ENCODE results near the gene RAB40B.

- TF ChIP-seq POLR2A (IDR thresholded peaks at IDR 0.05) (no peak), CTCF (IDR thresholded peaks at IDR 0.05) (no peak)
Measured at GRCh38 chr17:82683534-82683933, 15.0 kb downstream of the RAB40B start.

All from right lobe of liver (tissue), 4 donors.